Progenitor cell of endocrine pancreas (in vitro differentiated cells): ENCODE results near the gene FXYD2. TPM values are rescaled to one million over a fixed set of nuclear protein-coding genes. Genes with fewer than 3 reads are reported as not detected.
A peak's percentile ranks its signal among the peaks of the same experiment; 100 is the strongest.

Experiments used
- DNase-seq: peaks from one replicate; pipeline ENCODE4 v3.0.0; 2021; ENCODE audit warnings: low spot score; ENCODE audit not compliant: unreplicated experiment
- H3K27ac Mint-ChIP-seq: 2 replicates; pipeline ENCODE4 v1.8.0; 2021; ENCODE audit warnings: mild to moderate bottlenecking, moderate library complexity, mixed read lengths
- H3K27me3 Mint-ChIP-seq: 2 replicates; pipeline ENCODE4 v1.8.0; 2021; ENCODE audit warnings: mixed read lengths
- H3K36me3 Mint-ChIP-seq: 2 replicates; pipeline ENCODE4 v1.8.0; 2022; ENCODE audit warnings: mixed read lengths; ENCODE audit not compliant: insufficient read depth
- H3K4me1 Mint-ChIP-seq: 2 replicates; pipeline ENCODE4 v1.8.0; 2021; ENCODE audit warnings: low read depth, mixed read lengths
- H3K4me3 Mint-ChIP-seq: 2 replicates; pipeline ENCODE4 v1.8.0; 2021; ENCODE audit warnings: low read depth, mild to moderate bottlenecking, moderate library complexity, mixed read lengths
- H3K9me3 Mint-ChIP-seq: 2 replicates; pipeline ENCODE4 v1.8.0; 2021; ENCODE audit warnings: low read depth, mixed read lengths
- total RNA-seq: library from RNA; stranded (reverse); gene quantifications from 2 replicates; pipeline ENCODE4 v1.2.1, GENCODE V29; 2021
- TF ChIP-seq, protein P1 (sequence below): fragments of 200-600 bp; sonication (generic); IDR thresholded peaks from one replicate; pipeline ENCODE4 v1.5.0; 2021; ENCODE audit warnings: antibody characterized with exemption, mild to moderate bottlenecking; ENCODE audit not compliant: unreplicated experiment

The FXYD2 gene
- total RNA-seq, 1 donor from 2014 or later: 7.4 TPM

DNA sequence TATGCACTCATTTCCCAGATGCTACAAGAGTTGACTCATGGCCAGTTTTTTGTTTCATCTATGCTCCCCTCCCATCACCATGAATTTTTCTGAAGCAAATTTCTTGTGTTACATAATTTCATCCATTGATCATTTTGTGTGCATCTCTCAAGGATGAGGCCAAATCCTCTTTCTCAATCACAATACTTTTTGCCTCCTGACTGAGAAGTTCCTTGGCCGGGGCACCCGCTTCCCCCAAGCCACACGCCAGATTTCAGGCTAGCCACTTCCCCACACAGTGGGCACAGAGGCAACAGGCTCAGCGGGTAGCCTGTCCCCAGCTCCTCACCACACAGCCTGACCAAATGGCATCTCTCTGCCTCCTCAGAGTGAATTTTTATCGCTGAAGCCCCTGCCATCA lies 17.7 kb downstream of the FXYD2 start:
- Mint-ChIP-seq H3K4me1 (peaks cover 8% of the 10 kb centered on the region), H3K9me3 (no peaks in the 10 kb centered on the region), H3K27me3 (peaks cover 54% of the 10 kb centered on the region), H3K27ac (no peak overlapping the region), H3K4me3 (no peak overlapping the region), H3K36me3 (no peaks in the 10 kb centered on the region)
- TF ChIP-seq, protein P1, sequence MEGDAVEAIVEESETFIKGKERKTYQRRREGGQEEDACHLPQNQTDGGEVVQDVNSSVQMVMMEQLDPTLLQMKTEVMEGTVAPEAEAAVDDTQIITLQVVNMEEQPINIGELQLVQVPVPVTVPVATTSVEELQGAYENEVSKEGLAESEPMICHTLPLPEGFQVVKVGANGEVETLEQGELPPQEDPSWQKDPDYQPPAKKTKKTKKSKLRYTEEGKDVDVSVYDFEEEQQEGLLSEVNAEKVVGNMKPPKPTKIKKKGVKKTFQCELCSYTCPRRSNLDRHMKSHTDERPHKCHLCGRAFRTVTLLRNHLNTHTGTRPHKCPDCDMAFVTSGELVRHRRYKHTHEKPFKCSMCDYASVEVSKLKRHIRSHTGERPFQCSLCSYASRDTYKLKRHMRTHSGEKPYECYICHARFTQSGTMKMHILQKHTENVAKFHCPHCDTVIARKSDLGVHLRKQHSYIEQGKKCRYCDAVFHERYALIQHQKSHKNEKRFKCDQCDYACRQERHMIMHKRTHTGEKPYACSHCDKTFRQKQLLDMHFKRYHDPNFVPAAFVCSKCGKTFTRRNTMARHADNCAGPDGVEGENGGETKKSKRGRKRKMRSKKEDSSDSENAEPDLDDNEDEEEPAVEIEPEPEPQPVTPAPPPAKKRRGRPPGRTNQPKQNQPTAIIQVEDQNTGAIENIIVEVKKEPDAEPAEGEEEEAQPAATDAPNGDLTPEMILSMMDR: no peak
- no peak for DNase-seq

DNA sequence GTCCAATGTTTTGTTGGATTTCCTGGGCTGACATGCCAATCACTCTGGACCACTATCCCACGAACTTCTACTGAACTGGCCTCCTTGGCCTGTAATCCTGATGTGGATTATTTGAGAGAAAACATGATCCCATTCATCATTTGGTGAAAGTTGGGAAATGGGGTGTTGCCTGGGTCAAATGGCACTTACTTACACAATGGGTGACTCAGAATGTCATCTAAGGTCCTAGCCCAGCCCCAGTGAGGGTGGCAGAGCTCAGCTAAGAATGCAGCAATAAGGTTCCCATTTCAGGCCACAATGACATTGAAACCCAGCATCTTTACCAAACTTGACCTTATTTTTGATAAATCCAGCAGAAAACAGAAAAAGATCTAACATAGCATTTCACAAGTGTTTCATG lies 19.5 kb downstream of the FXYD2 start:
- H3K27me3 Mint-ChIP-seq: peaks cover 46% of the 10 kb centered on the region

GRCh38 chr11:117803896-117804295 lies 20.6 kb downstream of the FXYD2 start:
- H3K4me1 Mint-ChIP-seq: peaks cover 1% of the 10 kb centered on the region
- no peak overlapping the region for H3K27ac Mint-ChIP-seq
- DNase-seq: no peak
- H3K9me3 Mint-ChIP-seq: no peaks in the 10 kb centered on the region
- H3K27me3 Mint-ChIP-seq: peaks cover 48% of the 10 kb centered on the region
- TF ChIP-seq, protein P1: no peak
- H3K36me3 Mint-ChIP-seq: no peaks in the 10 kb centered on the region
- no peak overlapping the region for H3K4me3 Mint-ChIP-seq

More for the DNA sequence above, 19.5 kb downstream of the FXYD2 start:
- DNase-seq: no peak
- H3K27ac Mint-ChIP-seq: no peak overlapping the region
- TF ChIP-seq, protein P1: no peak
- no peaks in the 10 kb centered on the region for H3K9me3 Mint-ChIP-seq
- H3K4me1 Mint-ChIP-seq: peaks cover 1% of the 10 kb centered on the region
- H3K36me3 Mint-ChIP-seq: no peaks in the 10 kb centered on the region
- no peak overlapping the region for H3K4me3 Mint-ChIP-seq

DNA sequence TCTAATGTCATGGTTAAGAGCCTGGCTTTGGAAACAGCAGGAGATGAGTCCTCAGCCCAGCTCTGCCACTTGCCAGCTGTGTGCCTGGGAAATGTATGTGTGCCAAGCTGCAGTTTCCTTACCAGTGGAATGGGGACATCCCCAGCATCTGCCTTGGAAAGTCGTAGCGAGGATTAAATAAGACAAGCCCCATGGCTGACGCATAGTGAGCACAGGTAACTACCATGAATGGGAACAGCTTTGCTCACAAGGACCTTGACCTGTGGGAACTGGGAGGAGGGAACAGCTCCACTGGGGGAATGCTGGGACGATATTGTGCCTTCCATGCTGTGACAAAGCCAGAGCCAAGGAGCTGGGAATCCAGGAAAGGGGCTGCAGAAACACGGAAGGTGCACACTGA lies 24.9 kb downstream of the FXYD2 start:
- TF ChIP-seq, protein P1: no peak
- Mint-ChIP-seq H3K27ac (no peak overlapping the region), H3K36me3 (no peaks in the 10 kb centered on the region), H3K27me3 (peaks cover 61% of the 10 kb centered on the region), H3K9me3 (no peaks in the 10 kb centered on the region), H3K4me3 (no peak overlapping the region), H3K4me1 (peaks cover 2% of the 10 kb centered on the region)
- DNase-seq: no peak

DNA sequence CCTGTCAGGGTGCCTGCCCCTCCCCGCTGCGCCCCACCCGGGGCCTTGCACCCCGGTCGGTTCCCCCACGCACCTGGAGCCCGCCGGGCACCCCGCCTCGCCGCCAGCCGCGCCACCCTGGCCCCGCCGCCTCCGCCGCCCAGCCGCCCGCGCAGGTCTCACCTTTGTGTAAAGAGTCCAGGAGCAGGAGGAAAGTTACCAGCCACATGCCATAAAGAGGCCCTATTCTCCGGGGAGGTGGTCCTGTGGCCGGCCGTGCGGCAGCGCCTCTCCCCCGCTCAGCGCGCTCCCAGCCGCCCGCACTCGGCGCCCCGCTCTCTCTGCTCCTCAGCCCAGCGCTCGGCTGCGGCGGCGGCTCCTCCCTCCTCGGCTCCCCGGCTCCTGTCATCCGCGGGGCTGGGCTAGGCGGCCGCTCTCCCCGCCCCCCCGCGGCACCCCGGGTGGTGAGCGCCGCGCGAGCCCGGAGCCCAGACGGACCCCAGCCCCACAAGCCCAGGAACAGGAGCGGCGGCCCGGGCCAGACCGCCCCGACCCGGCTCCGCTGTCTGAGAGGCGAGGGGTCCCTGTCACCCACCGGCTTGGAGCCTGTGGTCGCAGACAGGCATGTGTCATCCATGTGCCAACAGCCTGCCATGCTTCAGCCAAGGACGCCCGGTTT lies 27.5 kb downstream of the FXYD2 start, which contains the start of gene DSCAML1:
Gene DSCAML1, minus strand, starts transcription at position 345 of the 658 bp plus-strand sequence. Its CDS starts 137 bp downstream, at position 208.
- DNase-seq: no peak
- TF ChIP-seq, protein P1: no peak
- H3K36me3 Mint-ChIP-seq: no peaks in the 10 kb centered on the region
- peak within 1 kb of the TSS; percentile 77 for H3K27ac Mint-ChIP-seq
- peaks cover 80% of the 10 kb centered on the region for H3K27me3 Mint-ChIP-seq
- peaks cover 2% of the 10 kb centered on the region for H3K4me1 Mint-ChIP-seq
- peak within 1 kb of the TSS; percentile 65 for H3K4me3 Mint-ChIP-seq
- H3K9me3 Mint-ChIP-seq: no peaks in the 10 kb centered on the region
